ENCODE data around the gene CCDC110.

DNA sequence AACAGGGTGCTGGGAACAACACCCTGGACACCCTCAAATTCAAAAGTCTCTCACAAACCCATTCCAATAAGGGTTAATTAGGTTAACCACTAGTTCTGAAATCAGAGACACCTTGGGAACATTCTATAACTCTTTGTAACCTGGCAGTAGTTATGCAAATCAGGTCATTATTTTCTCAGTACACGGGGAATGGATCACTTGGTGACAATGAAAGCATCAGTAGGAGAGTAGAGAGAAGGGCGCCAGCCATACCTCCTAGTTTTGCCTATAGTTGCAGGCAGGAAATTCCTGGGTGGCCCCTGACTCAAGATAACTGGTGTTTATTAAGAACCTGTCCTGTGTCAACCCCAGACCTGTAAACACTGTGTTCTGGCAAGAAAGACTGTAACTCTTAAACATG lies 2.5 kb downstream of the CCDC110 start:
- TF ChIP-seq CTCF (IDR thresholded peaks at IDR 0.05) = no peak
- TF ChIP-seq POLR2AphosphoS5 (IDR thresholded peaks at IDR 0.05) = no peak
